Urothelium cell line (cell line): ENCODE measurements around the gene EXOC2.

Experiments
- DNase-seq: peaks from one replicate; pipeline ENCODE4 v3.0.0; 2011; ENCODE audit warnings: low spot score, mixed read lengths
- FAIRE-seq: peaks from 2 replicates; lab custom pipeline; 2011; peaks lifted over from hg19 to GRCh38; lab: Jason Lieb, UNC

EXOC2 gene

DNA sequence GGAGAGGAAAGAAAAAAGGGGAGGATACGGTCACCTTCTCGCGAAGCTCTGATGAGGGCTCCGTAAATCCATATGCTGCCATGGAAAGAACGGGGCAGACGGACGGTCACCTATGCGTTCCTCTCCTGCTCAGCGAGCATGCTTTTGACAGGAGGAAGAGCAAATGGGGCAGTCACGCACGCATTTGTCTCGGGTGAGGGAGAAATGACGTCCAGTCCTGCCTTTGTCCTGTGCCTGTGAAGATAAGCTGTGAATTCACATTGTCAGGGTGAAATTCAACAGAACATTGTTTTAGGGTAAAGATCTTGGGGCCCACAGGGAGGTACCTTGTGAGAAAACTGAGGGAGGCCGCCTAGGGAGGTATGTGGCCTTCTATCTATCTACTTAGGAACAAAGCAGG is 217.6 kb downstream of the EXOC2 start:
- FAIRE-seq: no peak
- DNase-seq: no peak

- FAIRE-seq: no peak
- DNase-seq: peak; percentile 19
Measured at GRCh38 chr6:474453-475185, 218.3 kb downstream of the EXOC2 start.

- FAIRE-seq: no peak
- no peak for DNase-seq
Measured at GRCh38 chr6:473768-474452, 219.0 kb downstream of the EXOC2 start.

DNA sequence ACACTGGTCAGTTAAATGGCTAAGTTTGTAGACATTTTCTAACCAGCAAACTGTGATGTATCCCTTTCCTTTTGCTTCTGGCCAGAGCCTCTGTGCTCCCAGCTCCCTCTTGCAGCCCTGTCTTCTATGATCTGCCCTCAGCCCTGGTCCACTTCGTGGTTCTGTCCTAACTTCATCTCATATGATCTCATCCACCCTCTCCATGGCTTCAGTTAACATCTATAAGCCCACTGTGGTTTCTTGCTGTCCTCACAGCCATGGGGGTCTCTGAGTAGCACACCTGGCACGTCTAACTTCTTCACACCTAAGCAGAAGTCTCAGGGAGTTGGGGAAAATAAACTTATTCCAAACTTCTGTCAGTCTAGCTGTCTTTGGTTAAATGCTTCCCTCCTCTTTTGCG is 219.6 kb downstream of the EXOC2 start:
- DNase-seq (no peak), FAIRE-seq (no peak)

- no peak for DNase-seq
- no peak for FAIRE-seq
Measured at GRCh38 chr6:470901-471448, 222.0 kb downstream of the EXOC2 start.

- no peak for FAIRE-seq
Measured at GRCh38 chr6:470051-470900, 222.7 kb downstream of the EXOC2 start.

GRCh38 chr6:467671-468082 is 225.3 kb downstream of the EXOC2 start:
- DNase-seq: no peak
- FAIRE-seq: no peak

More at GRCh38 chr6:470051-470900, 222.7 kb downstream of the EXOC2 start:
- DNase-seq: no peak

GRCh38 chr6:467111-467510 is 225.8 kb downstream of the EXOC2 start:
- no peak for DNase-seq
- no peak for FAIRE-seq

GRCh38 chr6:466564-466963 is 226.4 kb downstream of the EXOC2 start:
- FAIRE-seq (no peak), DNase-seq (peak; percentile 27)

GRCh38 chr6:465531-466348 is 227.2 kb downstream of the EXOC2 start:
- FAIRE-seq (no peak), DNase-seq (no peak)

DNA sequence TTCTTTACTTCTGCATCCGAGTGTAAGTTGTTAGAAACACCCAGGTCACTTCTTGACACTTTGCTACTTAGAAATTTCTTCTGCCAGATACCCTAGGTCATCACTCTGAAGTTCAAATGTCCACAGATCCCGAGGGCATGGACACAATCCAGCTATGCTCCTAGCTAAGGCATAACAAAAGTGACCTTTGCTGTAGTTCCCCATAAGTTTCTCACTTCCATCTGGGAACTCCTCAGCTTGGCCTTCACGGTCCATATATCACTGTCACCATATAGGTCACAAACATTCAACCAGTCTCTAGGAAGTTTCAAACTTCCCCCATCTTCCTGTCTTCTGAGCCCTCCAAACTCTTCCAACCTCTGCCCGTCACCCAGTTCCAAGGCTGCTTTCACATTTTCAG is 236.1 kb downstream of the EXOC2 start:
- no peak for DNase-seq
- FAIRE-seq: no peak

DNA sequence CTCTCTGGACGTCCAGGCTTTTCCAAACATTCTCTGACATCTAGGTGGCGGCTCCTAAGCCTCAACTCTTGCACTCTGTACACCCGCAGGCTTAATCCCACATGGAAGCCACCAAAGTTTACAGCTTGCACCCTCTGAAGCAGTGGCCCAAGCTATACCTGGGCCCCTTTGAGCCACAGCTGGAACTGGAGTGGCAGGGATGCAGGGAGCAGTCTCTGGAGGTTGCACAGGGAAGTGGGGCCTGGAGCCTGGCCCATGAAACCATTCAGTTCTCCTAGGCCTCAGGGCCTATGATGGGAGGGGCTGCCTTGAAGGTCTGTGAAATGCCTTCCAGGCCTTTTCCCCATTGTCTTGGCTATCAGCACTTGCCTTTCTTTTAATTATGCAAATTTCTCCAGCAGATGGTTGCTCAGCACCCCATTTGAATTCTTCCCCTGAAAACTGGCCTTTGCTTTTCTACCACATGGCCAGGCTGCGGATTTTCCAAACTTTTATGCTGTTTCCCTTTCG is 236.5 kb downstream of the EXOC2 start:
- no peak for DNase-seq
- no peak for FAIRE-seq

DNA sequence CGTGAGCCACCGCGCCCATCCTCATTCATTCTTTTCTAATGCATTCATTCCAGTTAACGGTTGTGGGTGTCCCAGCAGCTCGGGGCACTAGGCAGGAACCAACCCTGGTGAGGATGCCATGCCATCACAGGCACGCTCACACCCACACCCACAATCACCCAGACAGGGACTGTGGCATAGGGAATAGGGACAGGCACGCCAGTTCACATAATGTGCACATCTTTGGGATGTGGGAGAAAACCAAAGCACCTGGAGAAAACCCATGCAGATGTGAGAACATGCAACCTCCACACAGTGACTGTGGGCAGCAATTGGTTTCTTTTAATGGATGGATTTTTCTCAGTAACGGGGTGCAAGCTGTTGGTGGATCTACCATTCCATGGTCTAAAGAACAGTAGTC is 237.1 kb downstream of the EXOC2 start:
- FAIRE-seq: no peak
- DNase-seq: no peak

- DNase-seq: no peak
- no peak for FAIRE-seq
Measured at GRCh38 chr6:455006-455585, 237.8 kb downstream of the EXOC2 start.

GRCh38 chr6:454148-454991 is 238.6 kb downstream of the EXOC2 start:
- no peak for DNase-seq
- no peak for FAIRE-seq

- FAIRE-seq (no peak), DNase-seq (no peak)
Measured at GRCh38 chr6:453152-453551, 239.8 kb downstream of the EXOC2 start.

GRCh38 chr6:452301-453067 is 240.5 kb downstream of the EXOC2 start:
- no peak for FAIRE-seq
- no peak for DNase-seq

- DNase-seq: no peak
Measured at GRCh38 chr6:451847-452246, 241.1 kb downstream of the EXOC2 start.

More at GRCh38 chr6:451847-452246, 241.1 kb downstream of the EXOC2 start:
- FAIRE-seq: no peak
